OCI-LY3 (cell line): Measurements from ENCODE around the gene SLFNL1.

Experiments
- H2AFZ ChIP-seq: fragments of 200-600, 300-600 bp; shearing (Covaris generic); 2 replicates; pipeline ENCODE4 v1.6.0; 2014; ENCODE audit warnings: antibody characterized with exemption, low read depth, low read length
- H3K27ac ChIP-seq: fragments of 200-600, 300-600 bp; sonication (generic); 2 replicates; pipeline ENCODE4 v1.5.1; 2014; ENCODE audit warnings: mild to moderate bottlenecking, low read length, moderate library complexity, mixed read lengths
- H3K27me3 ChIP-seq: fragments of 200-600, 300-600 bp; sonication (generic); 2 replicates; pipeline ENCODE4 v1.6.1; 2014; ENCODE audit warnings: low read depth, low read length, mixed read lengths
- H3K36me3 ChIP-seq: fragments of 200-600, 300-600 bp; sonication (generic); replicated peaks from 2 replicates; pipeline ENCODE3; 2014; ENCODE audit warnings: low read depth, low read length, mixed read lengths
- H3K4me1 ChIP-seq: fragments of 300-600, 200-600 bp; sonication (generic); 2 replicates; pipeline ENCODE4 v1.6.1; 2014; ENCODE audit warnings: low read length, mixed read lengths
- H3K4me2 ChIP-seq: fragments of 200-600, 300-600 bp; sonication (generic); 2 replicates; pipeline ENCODE4 v1.6.1; 2014; ENCODE audit warnings: low read length, mixed read lengths
- H3K4me3 ChIP-seq: fragments of 300-600, 200-600 bp; sonication (generic); 2 replicates; pipeline ENCODE4 v1.5.1; 2014; ENCODE audit warnings: antibody characterized with exemption, mild to moderate bottlenecking, low read length, moderate library complexity
- H3K79me2 ChIP-seq: fragments of 300-600, 200-600 bp; shearing (Covaris generic); 2 replicates; pipeline ENCODE4 v1.6.1; 2014; ENCODE audit warnings: mild to moderate bottlenecking, low read length, mixed read lengths
- H3K9ac ChIP-seq: fragments of 300-600, 200-600 bp; shearing (Covaris generic); 2 replicates; pipeline ENCODE4 v1.6.0; 2014; ENCODE audit warnings: mild to moderate bottlenecking, low read length, moderate library complexity
- H3K9me3 ChIP-seq: fragments of 200-600, 300-600 bp; shearing (Covaris generic); 2 replicates; pipeline ENCODE4 v1.6.1; 2014; ENCODE audit warnings: low read length, mixed read lengths; ENCODE audit not compliant: insufficient read depth
- H4K20me1 ChIP-seq: fragments of 200-600, 300-600 bp; sonication (generic); 2 replicates; pipeline ENCODE4 v1.6.1; 2016; ENCODE audit warnings: low read length, mixed read lengths; ENCODE audit not compliant: insufficient read depth
- CTCF ChIP-seq: fragments of 200-600, 300-600 bp; sonication (generic); IDR thresholded peaks from 2 replicates; pipeline ENCODE4 v1.5.1; 2014; ENCODE audit warnings: antibody characterized with exemption, low read length, low read depth
- EZH2phosphoT487 ChIP-seq: fragments of 200-600 bp; shearing (Covaris generic); IDR thresholded peaks from 2 replicates; pipeline ENCODE4 v1.6.1; 2018; ENCODE audit warnings: antibody characterized with exemption, mixed run types, low read depth

Gene SLFNL1

DNA sequence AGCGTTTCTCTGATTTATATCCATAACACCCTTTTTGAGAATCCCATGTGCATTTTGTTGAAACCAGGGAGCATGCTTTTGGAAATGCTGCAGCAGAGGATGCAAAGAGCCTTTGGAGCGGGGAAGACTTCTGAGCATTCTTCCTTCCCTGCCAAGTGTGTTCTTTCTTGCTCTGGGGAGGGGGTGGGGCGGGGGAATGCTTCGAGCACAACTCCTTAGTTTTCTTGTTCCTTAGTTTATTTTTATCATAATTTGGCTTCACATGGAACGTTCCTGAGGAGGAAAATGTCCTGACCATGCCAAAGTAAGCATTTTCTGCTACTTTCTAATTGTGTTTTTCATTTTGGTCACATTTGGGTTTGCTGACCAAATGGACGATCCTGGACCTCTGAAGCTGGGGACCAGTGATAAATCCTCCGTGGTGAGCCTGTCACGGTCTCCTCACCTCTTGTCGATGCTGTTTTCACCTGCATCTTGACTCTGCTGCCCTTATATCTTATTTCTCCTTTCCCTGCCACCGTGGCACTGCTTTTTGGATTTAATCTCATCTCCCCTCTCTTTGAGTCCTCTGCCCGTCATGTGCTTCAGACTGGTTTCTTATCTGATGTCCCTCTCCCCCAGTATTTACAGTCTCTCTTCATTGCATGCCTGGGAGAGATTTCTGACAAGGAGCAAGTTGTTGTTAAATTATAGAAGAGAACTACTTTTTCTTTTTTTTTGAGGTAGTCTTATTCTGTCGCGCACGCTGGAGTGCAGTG is 39.7 kb downstream of the SLFNL1 start:
- peaks cover 15% of the 10 kb centered on the region for H3K4me1 ChIP-seq

DNA sequence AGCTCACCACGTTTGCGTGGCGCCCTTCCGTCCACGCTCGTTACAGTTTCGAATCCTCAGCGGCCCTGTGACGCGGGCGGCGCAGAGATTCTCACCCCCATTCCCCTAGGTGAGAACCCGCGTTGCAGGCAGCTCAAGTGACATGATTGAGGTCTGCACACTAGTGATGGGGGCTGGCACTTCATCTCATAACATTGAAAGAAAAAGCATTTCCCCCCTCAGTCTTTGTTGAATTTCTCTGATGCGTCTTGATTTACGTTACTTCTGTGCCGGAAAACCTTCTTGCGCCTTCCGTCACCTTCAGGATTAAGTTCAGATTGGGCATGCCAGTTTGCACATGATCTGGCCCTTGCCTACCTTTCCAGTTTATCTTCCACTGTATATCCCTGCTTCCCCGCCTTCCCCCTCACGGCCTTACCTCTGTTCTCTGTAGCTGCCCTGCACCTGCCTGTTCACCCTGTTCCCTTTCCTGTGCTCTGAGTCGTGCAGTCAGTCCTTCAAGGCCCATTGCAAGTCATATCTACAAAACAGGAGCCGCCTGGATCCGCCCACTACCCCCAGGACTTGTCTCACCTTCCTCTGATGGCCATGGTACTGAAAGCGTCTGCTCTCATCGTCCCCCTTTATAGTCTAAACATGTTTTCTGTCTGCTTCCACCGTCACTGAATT is 40.9 kb downstream of the SLFNL1 start:
- Histone ChIP-seq H3K4me2 (peak overlapping the region; percentile 91), H3K36me3 (peaks cover 28% of the 10 kb centered on the region), H3K27me3 (no peaks in the 10 kb centered on the region), H3K9me3 (no peaks in the 10 kb centered on the region), H3K4me3 (peak overlapping the region; percentile 94), H2AFZ (no peak overlapping the region), H3K27ac (peak overlapping the region; percentile 82), H3K79me2 (peaks cover 62% of the 10 kb centered on the region), H3K4me1 (peaks cover 15% of the 10 kb centered on the region), H4K20me1 (peaks cover 15% of the 10 kb centered on the region), H3K9ac (peak overlapping the region; percentile 90)
- no peak for TF ChIP-seq CTCF
- TF ChIP-seq EZH2phosphoT487, result no peak

More for the DNA sequence above, 39.7 kb downstream of the SLFNL1 start:
- Histone ChIP-seq H3K79me2 (peaks cover 67% of the 10 kb centered on the region), H4K20me1 (peaks cover 15% of the 10 kb centered on the region), H3K36me3 (peaks cover 39% of the 10 kb centered on the region), H3K9ac (peak overlapping the region; percentile 90; the same call in 1 of the 2 replicates), H3K4me2 (peak overlapping the region; percentile 91), H3K4me3 (peak overlapping the region; percentile 94), H3K27me3 (no peaks in the 10 kb centered on the region), H3K27ac (no peak overlapping the region), H2AFZ (no peak overlapping the region), H3K9me3 (no peaks in the 10 kb centered on the region)
- TF ChIP-seq EZH2phosphoT487 (no peak), CTCF (no peak)

DNA sequence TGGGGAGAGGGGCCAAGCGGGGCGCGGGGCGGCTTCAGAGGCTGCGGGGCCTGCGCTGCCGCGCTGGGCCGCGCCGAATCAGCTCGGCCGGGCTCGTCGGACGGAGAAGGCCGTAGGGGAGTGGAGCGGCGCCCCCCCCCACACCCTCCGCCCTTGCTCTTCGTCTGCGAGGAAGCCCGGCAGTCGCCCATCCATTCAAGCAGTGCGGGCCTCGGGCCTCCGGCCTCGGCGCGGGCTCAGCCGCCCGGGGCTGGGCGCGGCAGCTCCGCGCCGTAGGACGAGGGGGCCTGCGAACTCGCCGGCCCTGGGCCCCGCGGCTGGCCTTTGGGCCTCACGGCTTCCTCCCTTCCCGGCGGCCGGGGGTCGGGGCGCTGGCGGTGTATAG is 41.5 kb downstream of the SLFNL1 start:
- peak overlapping the region; percentile 90 for H3K9ac ChIP-seq
- H3K4me1 ChIP-seq, result peaks cover 15% of the 10 kb centered on the region
- H3K27ac ChIP-seq, result peak overlapping the region; percentile 82
- H3K4me3 ChIP-seq, result peak overlapping the region; percentile 94
- peak overlapping the region; percentile 91 for H3K4me2 ChIP-seq
- peaks cover 15% of the 10 kb centered on the region for H4K20me1 ChIP-seq
- no peaks in the 10 kb centered on the region for H3K9me3 ChIP-seq
- no peak overlapping the region for H2AFZ ChIP-seq
- H3K36me3 ChIP-seq, result peaks cover 23% of the 10 kb centered on the region
- H3K79me2 ChIP-seq, result peaks cover 57% of the 10 kb centered on the region
- TF ChIP-seq CTCF, result no peak
- no peak for TF ChIP-seq EZH2phosphoT487
- H3K27me3 ChIP-seq, result no peaks in the 10 kb centered on the region

- H4K20me1 ChIP-seq, result peaks cover 15% of the 10 kb centered on the region
- H3K79me2 ChIP-seq, result peaks cover 51% of the 10 kb centered on the region
- peak within 1 kb of the TSS; percentile 99 for H3K4me2 ChIP-seq
- peak within 1 kb of the TSS; percentile 90 for H3K9ac ChIP-seq
- peak within 1 kb of the TSS; percentile 87 for H2AFZ ChIP-seq
- no peaks in the 10 kb centered on the region for H3K27me3 ChIP-seq
- H3K9me3 ChIP-seq, result no peaks in the 10 kb centered on the region
- TF ChIP-seq EZH2phosphoT487, result no peak
- TF ChIP-seq CTCF, result peak; percentile 32
- peak within 1 kb of the TSS; percentile 82 for H3K27ac ChIP-seq
- H3K4me1 ChIP-seq, result peaks cover 17% of the 10 kb centered on the region
- peaks cover 17% of the 10 kb centered on the region for H3K36me3 ChIP-seq
- H3K4me3 ChIP-seq, result peak within 1 kb of the TSS; percentile 94
Observed at GRCh38 chr1:40979241-40980067, 42.1 kb downstream of the SLFNL1 start, which contains the start of gene CTPS1. Gene CTPS1 (plus strand): TSS chr1:40979696. CDS start chr1:40983291, 3,595 bp downstream.
